Smooth muscle cell (in vitro differentiated cells): ENCODE data around the gene DPP6. TPM values are rescaled to one million over a fixed set of nuclear protein-coding genes. Genes with fewer than 3 reads are reported as not detected.

Experiments
- DNase-seq: peaks from one replicate; lab custom pipeline; 2025; ENCODE audit not compliant: unreplicated experiment; lab: John Stamatoyannopoulos, UW
- H2AFZ ChIP-seq: fragments of 200-600 bp; sonication (generic); 2 replicates; pipeline ENCODE4 v1.6.0; 2016; ENCODE audit warnings: antibody characterized with exemption, low read depth, mild to moderate bottlenecking
- H3F3A ChIP-seq: fragments of 200-600 bp; sonication (generic); 2 replicates; pipeline ENCODE4 v1.6.0; 2017; ENCODE audit warnings: antibody characterized with exemption, low read depth
- H3K27ac ChIP-seq: fragments of 200-600 bp; sonication (generic); 2 replicates; pipeline ENCODE4 v1.5.1; 2016; ENCODE audit warnings: low read depth, mild to moderate bottlenecking
- H3K27me3 ChIP-seq: fragments of 200-600 bp; sonication (generic); 2 replicates; pipeline ENCODE4 v1.6.1; 2016; ENCODE audit warnings: low read depth, mild to moderate bottlenecking
- H3K36me3 ChIP-seq: fragments of 200-600 bp; sonication (generic); 2 replicates; pipeline ENCODE4 v1.5.1; 2016; ENCODE audit warnings: low read depth
- H3K4me1 ChIP-seq: fragments of 200-600 bp; sonication (generic); 2 replicates; pipeline ENCODE4 v1.5.1; 2016; ENCODE audit warnings: low read depth
- H3K4me2 ChIP-seq: fragments of 200-600 bp; sonication (generic); 2 replicates; pipeline ENCODE4 v1.6.0; 2016; ENCODE audit warnings: mild to moderate bottlenecking
- H3K4me3 ChIP-seq: fragments of 200-600 bp; sonication (generic); 2 replicates; pipeline ENCODE4 v1.5.1; 2016; ENCODE audit warnings: mild to moderate bottlenecking
- H3K79me2 ChIP-seq: fragments of 200-600 bp; sonication (generic); 2 replicates; pipeline ENCODE4 v1.6.0; 2016; ENCODE audit warnings: low read depth, mild to moderate bottlenecking
- H3K9ac ChIP-seq: fragments of 200-600 bp; sonication (generic); 2 replicates; pipeline ENCODE4 v1.6.0; 2016; ENCODE audit warnings: low read depth
- H3K9me3 ChIP-seq: fragments of 200-600 bp; sonication (generic); replicated peaks from 2 replicates; pipeline ENCODE4 v1.5.1; 2016; ENCODE audit warnings: low read depth
- H4K20me1 ChIP-seq: fragments of 200-600 bp; sonication (generic); 2 replicates; pipeline ENCODE4 v1.6.0; 2016; ENCODE audit warnings: low read depth
- CTCF ChIP-seq: fragments of 200-600 bp; sonication (generic); IDR thresholded peaks from 2 replicates; pipeline ENCODE4 v1.5.1; 2017; ENCODE audit warnings: borderline replicate concordance, mild to moderate bottlenecking, antibody characterized with exemption; ENCODE audit not compliant: insufficient read depth, poor library complexity, severe bottlenecking
- WGBS: methylation state at CpG from one replicate; pipeline ENCODE4 v1.1.7; 2016; ENCODE audit warnings: low lambda C conversion rate; 5-methylcytosine and 5-hydroxymethylcytosine counted together
- polyA plus RNA-seq: library from polyadenylated mRNA; unstranded; fragments of >200 nt; fragmentation: Nextera tagmentation; extraction: Ambion mirVana; gene quantifications from 2 replicates; pipeline ENCODE4 v1.2.1, GENCODE V29; 2016
- total RNA-seq: library from RNA; depleted of rRNA; stranded (reverse); fragments of >200 nt; gene quantifications from 2 replicates; pipeline ENCODE4 v1.2.3, GENCODE V29; 2014

Gene DPP6
- total and polyA plus RNA-seq, 2 experiments from 2014 or later: 0.72 TPM; not detected in 1

GRCh38 chr7:154188330-154188729 lies 136.1 kb downstream of the DPP6 start:
- H3K9ac ChIP-seq: no peak overlapping the region
- DNase-seq: no peak
- H2AFZ ChIP-seq: no peak overlapping the region
- H3K4me1 ChIP-seq: peaks cover 11% of the 10 kb centered on the region
- no peaks in the 10 kb centered on the region for H3K36me3 ChIP-seq
- H4K20me1 ChIP-seq: no peaks in the 10 kb centered on the region
- no peak overlapping the region for H3K27ac ChIP-seq
- H3K79me2 ChIP-seq: no peaks in the 10 kb centered on the region
- no peak overlapping the region for H3K4me2 ChIP-seq
- peaks cover 18% of the 10 kb centered on the region for H3K27me3 ChIP-seq
- H3F3A ChIP-seq: no peaks in the 10 kb centered on the region
- H3K9me3 ChIP-seq: no peaks in the 10 kb centered on the region
- 85% methylated on average over 2 of the region's 2 CpGs for WGBS
- no peak overlapping the region for H3K4me3 ChIP-seq
- TF ChIP-seq CTCF: no peak

GRCh38 chr7:154195266-154195665 lies 143.1 kb downstream of the DPP6 start:
- DNase-seq: no peak
- no peaks in the 10 kb centered on the region for H3K79me2 ChIP-seq
- H3F3A ChIP-seq: no peaks in the 10 kb centered on the region
- no peaks in the 10 kb centered on the region for H4K20me1 ChIP-seq
- no peaks in the 10 kb centered on the region for H3K4me1 ChIP-seq
- H3K4me3 ChIP-seq: no peak overlapping the region
- no peaks in the 10 kb centered on the region for H3K27me3 ChIP-seq
- no peaks in the 10 kb centered on the region for H3K36me3 ChIP-seq
- no peak for TF ChIP-seq CTCF
- H3K9ac ChIP-seq: no peak overlapping the region
- H3K9me3 ChIP-seq: no peaks in the 10 kb centered on the region
- WGBS: 94% methylated on average over 7 of the region's 7 CpGs
- no peak overlapping the region for H3K4me2 ChIP-seq
- H3K27ac ChIP-seq: no peak overlapping the region
- no peak overlapping the region for H2AFZ ChIP-seq

GRCh38 chr7:154198481-154198880 lies 146.3 kb downstream of the DPP6 start:
- no peaks in the 10 kb centered on the region for H3K36me3 ChIP-seq
- TF ChIP-seq CTCF: no peak
- 92% methylated on average over 6 of the region's 6 CpGs for WGBS
- H2AFZ ChIP-seq: no peak overlapping the region
- no peak overlapping the region for H3K4me3 ChIP-seq
- H3K27ac ChIP-seq: no peak overlapping the region
- H3F3A ChIP-seq: no peaks in the 10 kb centered on the region
- no peaks in the 10 kb centered on the region for H3K9me3 ChIP-seq
- no peak for DNase-seq
- no peak overlapping the region for H3K9ac ChIP-seq
- H3K4me2 ChIP-seq: no peak overlapping the region
- H3K79me2 ChIP-seq: no peaks in the 10 kb centered on the region
- H3K4me1 ChIP-seq: no peaks in the 10 kb centered on the region
- no peaks in the 10 kb centered on the region for H4K20me1 ChIP-seq
- no peaks in the 10 kb centered on the region for H3K27me3 ChIP-seq

GRCh38 chr7:154200241-154200640 lies 148.0 kb downstream of the DPP6 start:
- H3K27ac ChIP-seq: no peak overlapping the region
- no peaks in the 10 kb centered on the region for H3K36me3 ChIP-seq
- no peaks in the 10 kb centered on the region for H4K20me1 ChIP-seq
- no peaks in the 10 kb centered on the region for H3K27me3 ChIP-seq
- no peaks in the 10 kb centered on the region for H3K79me2 ChIP-seq
- H3K9me3 ChIP-seq: no peaks in the 10 kb centered on the region
- no peak overlapping the region for H3K9ac ChIP-seq
- H3K4me3 ChIP-seq: no peak overlapping the region
- DNase-seq: no peak
- H2AFZ ChIP-seq: no peak overlapping the region
- no peaks in the 10 kb centered on the region for H3F3A ChIP-seq
- H3K4me2 ChIP-seq: no peak overlapping the region
- no peaks in the 10 kb centered on the region for H3K4me1 ChIP-seq
- 84% methylated on average over 7 of the region's 7 CpGs for WGBS
- TF ChIP-seq CTCF: no peak
